ENCODE measurements around the gene MRPS16. TPM values are rescaled to one million over a fixed set of nuclear protein-coding genes. Genes with fewer than 3 reads are reported as not detected.

Gene MRPS16
- polyA plus RNA-seq, 1 donor from 2014 or later: 80.6 TPM

DNA sequence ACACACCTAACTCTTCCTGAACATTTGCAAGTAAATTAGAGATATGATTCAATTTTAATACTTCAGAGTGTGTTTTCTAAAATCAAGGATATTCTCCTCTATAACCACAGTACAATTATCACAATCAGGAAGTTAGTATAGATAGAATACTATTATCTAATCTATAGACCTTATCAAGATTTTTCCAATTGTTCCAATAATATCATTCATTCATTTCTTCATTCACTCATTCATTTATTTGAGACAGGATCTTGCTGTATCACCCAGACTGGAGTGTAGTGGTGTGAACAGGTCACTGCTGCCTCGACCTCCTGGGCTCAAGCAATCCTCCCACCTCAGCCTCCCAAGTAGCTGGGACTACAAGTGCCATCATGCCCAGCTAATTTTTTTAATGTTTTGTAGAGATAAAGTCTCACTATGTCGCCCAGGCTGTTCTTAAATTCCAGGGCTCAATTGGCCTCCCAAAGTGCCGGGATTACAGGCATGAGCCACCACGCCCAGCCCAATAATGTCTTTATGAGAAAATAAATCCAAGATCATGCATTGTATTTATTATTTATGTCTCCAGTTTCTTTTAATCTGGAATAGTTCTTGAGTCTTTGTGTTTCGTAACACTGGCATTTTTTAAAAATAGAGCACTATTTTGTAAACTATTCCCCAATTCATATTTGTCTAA is 10.6 kb upstream of the MRPS16 start:
- no peaks in the 10 kb centered on the region for H3F3A ChIP-seq (ENCODE audit: insufficient read depth, low read length, poor library complexity, severe bottlenecking)
- H3K9ac ChIP-seq (ENCODE audit: low read length): no peak overlapping the region
- no peaks in the 10 kb centered on the region for H3K27me3 ChIP-seq (ENCODE audit: insufficient read depth, low read depth, low read length)
- no peak overlapping the region for H3K27ac ChIP-seq (ENCODE audit: low read length)
- TF ChIP-seq TAF1 (IDR thresholded peaks at IDR 0.05; ENCODE audit: low read depth) (no peak), MXI1 (conservative IDR thresholded peaks at IDR 0.05; ENCODE audit: poor library complexity, severe bottlenecking) (no peak), SMC3 (conservative IDR thresholded peaks at IDR 0.05; ENCODE audit: poor library complexity) (no peak), EP300 (conservative IDR thresholded peaks at IDR 0.05; ENCODE audit: poor library complexity, severe bottlenecking) (no peak), CTCF (IDR thresholded peaks at IDR 0.05; ENCODE audit: poor library complexity, severe bottlenecking) (no peak), EZH2 (IDR thresholded peaks at IDR 0.05; ENCODE audit: borderline replicate concordance, insufficient read depth, low read length, poor library complexity, severe bottlenecking) (no peak), POLR2AphosphoS5 (IDR thresholded peaks at IDR 0.05) (no peak), RAD21 (conservative IDR thresholded peaks at IDR 0.05) (no peak)
- TF ChIP-seq, protein P1, sequence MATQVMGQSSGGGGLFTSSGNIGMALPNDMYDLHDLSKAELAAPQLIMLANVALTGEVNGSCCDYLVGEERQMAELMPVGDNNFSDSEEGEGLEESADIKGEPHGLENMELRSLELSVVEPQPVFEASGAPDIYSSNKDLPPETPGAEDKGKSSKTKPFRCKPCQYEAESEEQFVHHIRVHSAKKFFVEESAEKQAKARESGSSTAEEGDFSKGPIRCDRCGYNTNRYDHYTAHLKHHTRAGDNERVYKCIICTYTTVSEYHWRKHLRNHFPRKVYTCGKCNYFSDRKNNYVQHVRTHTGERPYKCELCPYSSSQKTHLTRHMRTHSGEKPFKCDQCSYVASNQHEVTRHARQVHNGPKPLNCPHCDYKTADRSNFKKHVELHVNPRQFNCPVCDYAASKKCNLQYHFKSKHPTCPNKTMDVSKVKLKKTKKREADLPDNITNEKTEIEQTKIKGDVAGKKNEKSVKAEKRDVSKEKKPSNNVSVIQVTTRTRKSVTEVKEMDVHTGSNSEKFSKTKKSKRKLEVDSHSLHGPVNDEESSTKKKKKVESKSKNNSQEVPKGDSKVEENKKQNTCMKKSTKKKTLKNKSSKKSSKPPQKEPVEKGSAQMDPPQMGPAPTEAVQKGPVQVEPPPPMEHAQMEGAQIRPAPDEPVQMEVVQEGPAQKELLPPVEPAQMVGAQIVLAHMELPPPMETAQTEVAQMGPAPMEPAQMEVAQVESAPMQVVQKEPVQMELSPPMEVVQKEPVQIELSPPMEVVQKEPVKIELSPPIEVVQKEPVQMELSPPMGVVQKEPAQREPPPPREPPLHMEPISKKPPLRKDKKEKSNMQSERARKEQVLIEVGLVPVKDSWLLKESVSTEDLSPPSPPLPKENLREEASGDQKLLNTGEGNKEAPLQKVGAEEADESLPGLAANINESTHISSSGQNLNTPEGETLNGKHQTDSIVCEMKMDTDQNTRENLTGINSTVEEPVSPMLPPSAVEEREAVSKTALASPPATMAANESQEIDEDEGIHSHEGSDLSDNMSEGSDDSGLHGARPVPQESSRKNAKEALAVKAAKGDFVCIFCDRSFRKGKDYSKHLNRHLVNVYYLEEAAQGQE (IDR thresholded peaks at IDR 0.05; ENCODE audit: borderline replicate concordance): no peak
- H3K79me2 ChIP-seq (replicated peaks; ENCODE audit: insufficient read depth, low read length): no peaks in the 10 kb centered on the region
- H3K4me2 ChIP-seq (ENCODE audit: low read length): no peak overlapping the region
- no peak overlapping the region for H2AFZ ChIP-seq (ENCODE audit: low read depth, low read length)
- H3K4me3 ChIP-seq (ENCODE audit: low read length): no peak overlapping the region
- no peaks in the 10 kb centered on the region for H3K36me3 ChIP-seq (ENCODE audit: insufficient read depth, low read length)
- no peaks in the 10 kb centered on the region for H4K20me1 ChIP-seq (ENCODE audit: insufficient read depth)
- no peaks in the 10 kb centered on the region for H3K9me2 ChIP-seq (ENCODE audit: insufficient read depth, low read length)
- no peaks in the 10 kb centered on the region for H3K9me3 ChIP-seq (ENCODE audit: low read length)

GRCh38 chr10:73262105-73262730 is 9.8 kb upstream of the MRPS16 start:
- no peak overlapping the region for H3K4me2 ChIP-seq (ENCODE audit: low read length)
- no peak overlapping the region for H3K27ac ChIP-seq (ENCODE audit: low read length)
- TF ChIP-seq, protein P1 (IDR thresholded peaks at IDR 0.05; ENCODE audit: borderline replicate concordance): no peak
- no peak for TF ChIP-seq RAD21 (conservative IDR thresholded peaks at IDR 0.05)
- TF ChIP-seq EZH2 (IDR thresholded peaks at IDR 0.05; ENCODE audit: borderline replicate concordance, insufficient read depth, low read length, poor library complexity, severe bottlenecking): no peak
- no peak for TF ChIP-seq SMC3 (conservative IDR thresholded peaks at IDR 0.05; ENCODE audit: poor library complexity)
- no peak for TF ChIP-seq CTCF (IDR thresholded peaks at IDR 0.05; ENCODE audit: poor library complexity, severe bottlenecking)
- TF ChIP-seq EP300 (conservative IDR thresholded peaks at IDR 0.05; ENCODE audit: poor library complexity, severe bottlenecking): no peak
- no peak for TF ChIP-seq POLR2AphosphoS5 (IDR thresholded peaks at IDR 0.05)
- no peak for TF ChIP-seq MXI1 (conservative IDR thresholded peaks at IDR 0.05; ENCODE audit: poor library complexity, severe bottlenecking)
- TF ChIP-seq TAF1 (IDR thresholded peaks at IDR 0.05; ENCODE audit: low read depth): no peak

More at GRCh38 chr10:73262105-73262730, 9.8 kb upstream of the MRPS16 start:
- H3K27me3 ChIP-seq (ENCODE audit: insufficient read depth, low read depth, low read length): no peaks in the 10 kb centered on the region
- no peaks in the 10 kb centered on the region for H4K20me1 ChIP-seq (ENCODE audit: insufficient read depth)
- no peaks in the 10 kb centered on the region for H3K36me3 ChIP-seq (ENCODE audit: insufficient read depth, low read length)
- H3F3A ChIP-seq (ENCODE audit: insufficient read depth, low read length, poor library complexity, severe bottlenecking): no peaks in the 10 kb centered on the region
- no peaks in the 10 kb centered on the region for H3K9me3 ChIP-seq (ENCODE audit: low read length)
- H2AFZ ChIP-seq (ENCODE audit: low read depth, low read length): no peak overlapping the region
- H3K4me3 ChIP-seq (ENCODE audit: low read length): no peak overlapping the region
- no peaks in the 10 kb centered on the region for H3K79me2 ChIP-seq (replicated peaks; ENCODE audit: insufficient read depth, low read length)
- no peaks in the 10 kb centered on the region for H3K9me2 ChIP-seq (ENCODE audit: insufficient read depth, low read length)
- H3K9ac ChIP-seq (ENCODE audit: low read length): no peak overlapping the region
